Measurements from ENCODE around the gene ZNF366. TPM values are rescaled to one million over a fixed set of nuclear protein-coding genes. Genes with fewer than 3 reads are reported as not detected.

The ZNF366 gene
- total and polyA plus RNA-seq, 3 donors from 2014 or later, result 0.96 to 2.2 (median 1.4) TPM

DNA sequence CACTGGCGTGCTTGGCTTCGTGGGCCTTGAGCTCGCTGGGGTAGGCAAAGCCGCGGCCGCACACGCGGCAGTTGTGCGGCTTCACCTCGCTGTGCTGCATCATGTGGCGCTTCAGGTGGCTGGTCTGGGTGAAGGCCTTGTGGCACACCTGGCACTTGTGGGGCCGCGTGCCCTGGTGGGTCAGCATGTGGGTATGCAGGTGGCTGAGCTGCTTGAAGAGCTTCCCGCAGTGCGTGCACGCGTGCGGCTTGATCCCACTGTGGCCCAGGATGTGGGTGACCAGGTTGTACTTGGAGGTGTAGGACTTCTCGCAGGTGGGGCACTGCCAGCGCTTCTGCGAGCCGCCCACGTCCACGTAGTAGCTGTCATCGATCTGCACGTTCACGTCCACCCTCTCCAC, 46.8 kb downstream of the ZNF366 start:
- H3K36me3 ChIP-seq (ENCODE audit: low read depth, missing control alignments), result no peaks in the 10 kb centered on the region
- peaks cover 3% of the 10 kb centered on the region for H3K4me1 ChIP-seq
- intact Hi-C loops (cut with DNase I; ENCODE audit: low total_unique reads), result no loop called here
- no peak overlapping the region for H3K27ac ChIP-seq
- H3K4me3 ChIP-seq, result peak overlapping the region in 1 of 2 donors; percentile 15
- TF ChIP-seq POLR2A (IDR thresholded peaks at IDR 0.05), result no peak
- TF ChIP-seq, protein P1, sequence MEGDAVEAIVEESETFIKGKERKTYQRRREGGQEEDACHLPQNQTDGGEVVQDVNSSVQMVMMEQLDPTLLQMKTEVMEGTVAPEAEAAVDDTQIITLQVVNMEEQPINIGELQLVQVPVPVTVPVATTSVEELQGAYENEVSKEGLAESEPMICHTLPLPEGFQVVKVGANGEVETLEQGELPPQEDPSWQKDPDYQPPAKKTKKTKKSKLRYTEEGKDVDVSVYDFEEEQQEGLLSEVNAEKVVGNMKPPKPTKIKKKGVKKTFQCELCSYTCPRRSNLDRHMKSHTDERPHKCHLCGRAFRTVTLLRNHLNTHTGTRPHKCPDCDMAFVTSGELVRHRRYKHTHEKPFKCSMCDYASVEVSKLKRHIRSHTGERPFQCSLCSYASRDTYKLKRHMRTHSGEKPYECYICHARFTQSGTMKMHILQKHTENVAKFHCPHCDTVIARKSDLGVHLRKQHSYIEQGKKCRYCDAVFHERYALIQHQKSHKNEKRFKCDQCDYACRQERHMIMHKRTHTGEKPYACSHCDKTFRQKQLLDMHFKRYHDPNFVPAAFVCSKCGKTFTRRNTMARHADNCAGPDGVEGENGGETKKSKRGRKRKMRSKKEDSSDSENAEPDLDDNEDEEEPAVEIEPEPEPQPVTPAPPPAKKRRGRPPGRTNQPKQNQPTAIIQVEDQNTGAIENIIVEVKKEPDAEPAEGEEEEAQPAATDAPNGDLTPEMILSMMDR (IDR thresholded peaks at IDR 0.05), result no peak
- no peaks in the 10 kb centered on the region for H3K9me3 ChIP-seq
- DNase-seq, result no peak
- no peaks in the 10 kb centered on the region for H3K27me3 ChIP-seq
- WGBS, 2 donors, result 76 to 100% methylated on average over 9 to 27 of the region's 27 CpGs

DNA sequence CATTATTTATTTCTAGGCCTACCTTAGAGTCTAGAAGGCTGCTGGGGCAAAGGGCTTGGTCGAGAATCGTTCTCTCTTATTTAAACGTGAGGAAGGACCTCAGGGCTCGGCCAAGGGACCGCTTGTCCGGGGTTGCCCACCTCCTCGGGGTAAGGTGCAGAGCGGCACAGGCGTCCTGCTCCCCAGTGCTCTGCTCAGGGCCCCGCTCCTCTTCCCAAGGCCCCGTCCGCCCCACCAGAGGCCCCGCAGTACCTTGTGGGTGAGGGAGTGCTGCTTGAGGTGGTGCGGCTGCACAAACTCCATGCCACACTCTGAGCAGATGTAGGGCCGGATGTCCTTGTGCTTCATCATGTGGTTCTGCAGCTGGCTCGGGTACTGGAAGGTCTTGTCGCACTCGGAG, 47.3 kb downstream of the ZNF366 start:
- Histone ChIP-seq H3K27ac (no peak overlapping the region), H3K9me3 (no peaks in the 10 kb centered on the region), H3K4me1 (peaks cover 3% of the 10 kb centered on the region), H3K36me3 (ENCODE audit: low read depth, missing control alignments) (no peaks in the 10 kb centered on the region), H3K4me3 (peak overlapping the region in 1 of 2 donors; percentile 15), H3K27me3 (no peaks in the 10 kb centered on the region)
- DNase-seq, result no peak
- WGBS, 2 donors, result 80 to 90% methylated on average over 9 to 18 of the region's 18 CpGs
- TF ChIP-seq, protein P1 (IDR thresholded peaks at IDR 0.05), result no peak
- TF ChIP-seq POLR2A (IDR thresholded peaks at IDR 0.05), result no peak
- intact Hi-C loops (cut with DNase I; ENCODE audit: low total_unique reads), result no loop called here

DNA sequence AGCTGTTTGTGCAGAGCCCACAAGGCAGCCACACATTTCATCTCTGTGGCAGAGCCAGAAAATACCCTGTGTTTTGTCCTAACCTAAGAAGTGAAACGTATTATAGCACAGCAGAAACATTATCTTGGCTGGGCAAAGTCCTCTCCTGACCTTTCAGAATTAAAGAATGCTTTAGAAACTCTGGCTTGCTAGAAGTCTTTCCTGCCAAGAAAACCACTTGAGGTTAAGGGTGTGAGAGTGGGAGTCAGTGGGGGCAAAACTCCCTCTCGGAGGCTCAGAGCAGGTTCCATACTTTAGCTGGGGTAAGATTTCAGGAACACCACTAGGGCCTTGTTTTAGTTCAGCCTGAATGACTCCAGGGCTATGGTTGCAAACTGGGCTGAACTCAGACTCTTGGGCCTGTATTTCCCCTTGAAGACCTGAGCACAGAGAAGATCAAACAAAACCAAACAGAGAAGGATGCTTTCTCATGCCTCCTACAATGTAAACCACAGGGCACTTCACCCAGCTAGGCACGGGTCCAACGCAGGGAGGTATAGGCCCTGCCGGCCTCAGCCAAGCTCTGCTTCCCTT, 48.0 kb downstream of the ZNF366 start:
- no peak overlapping the region for H3K4me3 ChIP-seq
- H3K4me1 ChIP-seq, result peaks cover 3% of the 10 kb centered on the region
- WGBS, 2 donors, result 59 to 69% methylated on average over 5 of the region's 5 CpGs
- no peak for TF ChIP-seq POLR2A (IDR thresholded peaks at IDR 0.05)
- TF ChIP-seq, protein P1 (IDR thresholded peaks at IDR 0.05), result no peak
- H3K9me3 ChIP-seq, result no peaks in the 10 kb centered on the region
- no peaks in the 10 kb centered on the region for H3K36me3 ChIP-seq (ENCODE audit: low read depth, missing control alignments)
- H3K27me3 ChIP-seq, result no peaks in the 10 kb centered on the region
- no peak overlapping the region for H3K27ac ChIP-seq
- intact Hi-C loops (cut with DNase I; ENCODE audit: low total_unique reads), result no loop called here
- DNase-seq, result no peak

DNA sequence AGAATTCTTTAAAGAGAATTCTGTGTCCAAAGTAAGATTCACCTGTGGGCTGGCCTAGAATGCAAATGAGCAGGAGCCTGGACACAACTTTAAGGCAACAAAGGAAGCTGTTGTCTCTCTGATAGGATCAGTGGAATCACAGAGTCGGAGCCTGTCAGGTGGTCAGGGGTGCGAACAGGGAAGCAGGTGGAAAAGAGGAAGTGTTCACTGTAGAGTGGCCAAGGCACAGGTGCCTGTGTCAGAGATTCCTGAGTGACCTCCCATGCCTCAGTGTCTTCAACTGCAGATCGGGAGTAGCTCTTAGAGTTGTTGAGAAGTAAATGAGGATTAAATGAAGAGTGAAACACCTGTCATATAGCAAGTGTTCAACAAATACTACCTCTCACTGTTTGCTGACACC, 48.8 kb downstream of the ZNF366 start:
- Histone ChIP-seq H3K4me3 (no peak overlapping the region), H3K27me3 (no peaks in the 10 kb centered on the region), H3K36me3 (ENCODE audit: low read depth, missing control alignments) (no peaks in the 10 kb centered on the region), H3K9me3 (no peaks in the 10 kb centered on the region), H3K27ac (no peak overlapping the region), H3K4me1 (peaks cover 4% of the 10 kb centered on the region)
- 92 to 93% methylated on average over 3 of the region's 3 CpGs for WGBS, 2 donors
- no peak for TF ChIP-seq POLR2A (IDR thresholded peaks at IDR 0.05)
- TF ChIP-seq, protein P1 (IDR thresholded peaks at IDR 0.05), result no peak
- intact Hi-C loops (cut with DNase I; ENCODE audit: low total_unique reads), result no loop called here
- DNase-seq, result no peak

DNA sequence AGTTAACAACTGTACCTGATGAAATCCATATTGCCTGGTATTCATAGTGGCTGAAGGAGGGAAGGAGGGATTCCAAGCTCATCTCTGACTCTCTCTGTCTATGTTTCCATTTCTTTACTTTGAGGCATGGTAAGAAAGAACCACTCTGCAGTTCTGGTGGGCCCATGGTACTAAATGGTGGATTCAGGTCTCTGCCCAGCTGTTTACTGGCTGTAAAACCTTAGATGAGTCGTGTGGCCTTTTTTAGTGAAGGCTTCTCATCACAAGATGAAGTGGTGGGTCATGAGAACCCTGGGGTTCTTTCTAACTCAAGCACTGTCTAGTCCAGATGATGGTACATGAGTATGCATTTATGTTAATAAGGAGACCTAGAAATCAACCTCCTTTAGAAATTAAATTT, 49.7 kb downstream of the ZNF366 start:
- no peak overlapping the region for H3K4me3 ChIP-seq
- WGBS, 2 donors, result 88 to 93% methylated on average over 1 of the region's 1 CpG
- no peak overlapping the region for H3K27ac ChIP-seq
- no peak for DNase-seq
- no peak for TF ChIP-seq POLR2A (IDR thresholded peaks at IDR 0.05)
- TF ChIP-seq, protein P1 (IDR thresholded peaks at IDR 0.05), result no peak
- intact Hi-C loops (cut with DNase I; ENCODE audit: low total_unique reads), result no loop called here
- H3K27me3 ChIP-seq, result no peaks in the 10 kb centered on the region
- no peaks in the 10 kb centered on the region for H3K9me3 ChIP-seq
- H3K36me3 ChIP-seq (ENCODE audit: low read depth, missing control alignments), result no peaks in the 10 kb centered on the region
- peaks cover 10% of the 10 kb centered on the region for H3K4me1 ChIP-seq

Data from testis (tissue), 3 donors.